PC-3 (cell line): ENCODE measurements around the gene NDUFA8. TPM values are rescaled to one million over a fixed set of nuclear protein-coding genes. Genes with fewer than 3 reads are reported as not detected.

ENCODE experiments used
- ATAC-seq: fragments of 200-7000 bp; cut with Tn5 transposase; 2 replicates; pipeline ENCODE4 v1.9.1; 2020; ENCODE audit warnings: mild to moderate bottlenecking, moderate library complexity
- BruUV-seq: library from RNA; stranded (reverse); fragments of 400-500 nt; replicated peaks from 2 replicates; lab custom pipeline; 2021; lab: Mats Ljungman, UMichigan
- CTCF ChIA-PET: fragments of 300-600 bp; sonication (Branson Sonifier 250); formaldehyde crosslinking; loops from one replicate; lab custom pipeline; 2022; ENCODE audit warnings: antibody characterized with exemption; lab: Charles Lee
- POLR2A ChIA-PET: fragments of 300-600 bp; sonication (Branson Sonifier 250); formaldehyde crosslinking; loops from one replicate; lab custom pipeline; 2022; ENCODE audit warnings: antibody characterized with exemption; ENCODE audit not compliant: unreplicated experiment; lab: Charles Lee
- DNase-seq: peaks from one replicate; pipeline ENCODE4 v3.0.0-alpha.2; 2015
- H2AFZ ChIP-seq: fragments of 300-600 bp; sonication (generic); 2 replicates; pipeline ENCODE4 v1.6.0; 2016; ENCODE audit warnings: antibody characterized with exemption, low read length
- H3F3A ChIP-seq: fragments of 300-600 bp; sonication (generic); one replicate; pipeline ENCODE4 v1.6.0; 2017; ENCODE audit warnings: antibody characterized with exemption, low read length, control low read depth, mild to moderate bottlenecking; ENCODE audit not compliant: unreplicated experiment
- H3K27ac ChIP-seq: fragments of 300-600 bp; sonication (generic); 2 replicates; pipeline ENCODE4 v1.5.1; 2016; ENCODE audit warnings: mild to moderate bottlenecking, low read length
- H3K27me3 ChIP-seq: fragments of 300-600 bp; sonication (generic); 2 replicates; pipeline ENCODE4 v1.6.1; 2016; ENCODE audit warnings: low read length, mixed read lengths
- H3K36me3 ChIP-seq: fragments of 300-600 bp; sonication (generic); 2 replicates; pipeline ENCODE4 v1.6.1; 2016; ENCODE audit warnings: low read depth, mixed run types, low read length, mixed read lengths
- H3K4me1 ChIP-seq: fragments of 300-600 bp; sonication (generic); 2 replicates; pipeline ENCODE4 v1.5.1; 2016; ENCODE audit warnings: low read length; ENCODE audit not compliant: insufficient read depth
- H3K4me2 ChIP-seq: fragments of 300-600 bp; sonication (generic); 2 replicates; pipeline ENCODE4 v1.6.0; 2016; ENCODE audit warnings: low read length
- H3K4me3 ChIP-seq: fragments of 300-600 bp; sonication (generic); 2 replicates; pipeline ENCODE4 v1.5.1; 2016; ENCODE audit warnings: mild to moderate bottlenecking, low read length, mixed read lengths
- H3K79me2 ChIP-seq: fragments of 300-600 bp; sonication (generic); 2 replicates; pipeline ENCODE4 v1.6.1; 2017; ENCODE audit warnings: low read length, mixed read lengths
- H3K9ac ChIP-seq: fragments of 300-600 bp; sonication (generic); 2 replicates; pipeline ENCODE4 v1.6.0; 2016; ENCODE audit warnings: mild to moderate bottlenecking, low read length
- H3K9me2 ChIP-seq: fragments of 300-600 bp; sonication (generic); replicated peaks from 2 replicates; pipeline ENCODE4 v1.6.1; 2016; ENCODE audit warnings: mixed run types, low read length, mixed read lengths
- H3K9me3 ChIP-seq: fragments of 300-600 bp; sonication (generic); 2 replicates; pipeline ENCODE4 v1.6.1; 2016; ENCODE audit warnings: low read length, mixed read lengths
- H4K20me1 ChIP-seq: fragments of 300-600 bp; sonication (generic); 2 replicates; pipeline ENCODE4 v1.6.1; 2016; ENCODE audit warnings: low read length, mixed read lengths
- CTCF ChIP-seq: fragments of 300-600 bp; sonication (generic); conservative IDR thresholded peaks from 2 replicates; pipeline ENCODE4 v1.5.1; 2017; ENCODE audit warnings: antibody characterized with exemption, low read depth, mild to moderate bottlenecking, low read length
- EZH2 ChIP-seq: fragments of 300-600 bp; sonication (generic); IDR thresholded peaks from one replicate; pipeline ENCODE4 v1.6.1; 2017; ENCODE audit warnings: antibody characterized with exemption, mild to moderate bottlenecking, low read length; ENCODE audit not compliant: unreplicated experiment
- EZH2phosphoT487 ChIP-seq: fragments of 300-600 bp; sonication (generic); IDR thresholded peaks from 2 replicates; pipeline ENCODE4 v1.6.1; 2018; ENCODE audit warnings: mild to moderate bottlenecking, antibody characterized with exemption, low read length, borderline replicate concordance
- intact Hi-C: fragments of 100-400 bp; cut with micrococcal nuclease; formaldehyde crosslinking; loops from 2 replicates; pipeline ENCODE4 v1.9.0; 2023
- total RNA-seq: library from RNA; depleted of rRNA; stranded (reverse); fragments of >200 nt; gene quantifications from 2 replicates; pipeline ENCODE4 v1.2.3, GENCODE V29; 2014

The NDUFA8 gene
- total RNA-seq, 1 experiment from 2014 or later: 67.5 TPM

GRCh38 chr9:122129969-122130368 lies 29.6 kb downstream of the NDUFA8 start:
- H3K27me3 ChIP-seq: no peaks in the 10 kb centered on the region
- CTCF ChIA-PET: no interaction called here
- no peaks in the 10 kb centered on the region for H3K9me2 ChIP-seq
- ATAC-seq (no peak), DNase-seq (no peak)
- H2AFZ ChIP-seq: no peak overlapping the region
- POLR2A ChIA-PET: no interaction called here
- H3K9me3 ChIP-seq: no peaks in the 10 kb centered on the region
- H3K4me2 ChIP-seq: no peak overlapping the region
- no peak overlapping the region for H3K27ac ChIP-seq
- peaks cover 14% of the 10 kb centered on the region for H3K4me1 ChIP-seq
- H3K36me3 ChIP-seq: no peaks in the 10 kb centered on the region
- TF ChIP-seq EZH2phosphoT487 (no peak), EZH2 (no peak), CTCF (no peak)
- H3K4me3 ChIP-seq: no peak overlapping the region
- no peaks in the 10 kb centered on the region for H3F3A ChIP-seq
- no TSS peak for BruUV-seq
- no peaks in the 10 kb centered on the region for H4K20me1 ChIP-seq
- H3K79me2 ChIP-seq: no peaks in the 10 kb centered on the region
- H3K9ac ChIP-seq: no peak overlapping the region
- intact Hi-C loops: loop anchor here (5.0 to 10.0 kb wide), 2 partner anchors 97 to 135 kb away; partner anchors contain the start of genes LHX6, MRRF and RBM18

- H3K27ac ChIP-seq: no peak overlapping the region
- no peaks in the 10 kb centered on the region for H3K36me3 ChIP-seq
- H3K27me3 ChIP-seq: no peaks in the 10 kb centered on the region
- no peaks in the 10 kb centered on the region for H3F3A ChIP-seq
- BruUV-seq: no TSS peak
- no peaks in the 10 kb centered on the region for H3K9me3 ChIP-seq
- no peaks in the 10 kb centered on the region for H3K9me2 ChIP-seq
- H3K9ac ChIP-seq: no peak overlapping the region
- intact Hi-C loops: loop anchor here (5.0 to 10.0 kb wide), 2 partner anchors 98 to 136 kb away; partner anchors contain the start of genes LHX6, MRRF and RBM18
- H3K4me2 ChIP-seq: no peak overlapping the region
- CTCF ChIA-PET: no interaction called here
- TF ChIP-seq CTCF: no peak
- TF ChIP-seq EZH2: no peak
- H2AFZ ChIP-seq: no peak overlapping the region
- no peaks in the 10 kb centered on the region for H4K20me1 ChIP-seq
- no peaks in the 10 kb centered on the region for H3K79me2 ChIP-seq
- POLR2A ChIA-PET: no interaction called here
- H3K4me3 ChIP-seq: no peak overlapping the region
- no peak for DNase-seq
- no peak for ATAC-seq
- H3K4me1 ChIP-seq: peaks cover 14% of the 10 kb centered on the region
These were observed 30.6 kb downstream of the NDUFA8 start for GRCh38 chr9:122128969-122129343.

GRCh38 chr9:122128007-122128968 lies 31.3 kb downstream of the NDUFA8 start:
- no peak overlapping the region for H2AFZ ChIP-seq
- no peaks in the 10 kb centered on the region for H3K9me2 ChIP-seq
- no peak overlapping the region for H3K9ac ChIP-seq
- ChIA-PET POLR2A (no interaction called here), CTCF (interaction anchor here (0.5 kb wide), 1 partner anchor 320 kb away, joined by 3 read pairs; no protein-coding TSS in a partner anchor)
- no TSS peak for BruUV-seq
- no peak for TF ChIP-seq CTCF
- no peak for TF ChIP-seq EZH2
- TF ChIP-seq EZH2phosphoT487: no peak
- no peaks in the 10 kb centered on the region for H3F3A ChIP-seq
- no peak overlapping the region for H3K4me3 ChIP-seq
- no peaks in the 10 kb centered on the region for H3K27me3 ChIP-seq
- intact Hi-C loops: loop anchor here (5.0 to 10.0 kb wide), 2 partner anchors 99 to 137 kb away; partner anchors contain the start of genes LHX6, MRRF and RBM18
- no peaks in the 10 kb centered on the region for H3K79me2 ChIP-seq
- H3K9me3 ChIP-seq: no peaks in the 10 kb centered on the region
- H3K36me3 ChIP-seq: no peaks in the 10 kb centered on the region
- H3K27ac ChIP-seq: no peak overlapping the region
- DNase-seq: no peak
- ATAC-seq: no peak
- H4K20me1 ChIP-seq: no peaks in the 10 kb centered on the region
- no peak overlapping the region for H3K4me2 ChIP-seq
- peaks cover 14% of the 10 kb centered on the region for H3K4me1 ChIP-seq
